IMR-90 (cell line): ENCODE results near the gene STAT3. TPM values are rescaled to one million over a fixed set of nuclear protein-coding genes. Genes with fewer than 3 reads are reported as not detected.

Experiments
- ATAC-seq: fragments of 200-7000 bp; cut with Tn5 transposase; 2 replicates; pipeline ENCODE4 v1.9.1; 2020; ENCODE audit warnings: low read depth, mild to moderate bottlenecking, moderate library complexity
- BruUV-seq: library from RNA; stranded (reverse); fragments of 400-500 nt; replicated peaks from 2 replicates; lab custom pipeline; 2021; lab: Mats Ljungman, UMichigan
- CTCF ChIA-PET: fragments of 300-600 bp; formaldehyde crosslinking; extraction: SDS; loops from one replicate; lab custom pipeline; 2021; ENCODE audit warnings: antibody characterized with exemption; lab: Yijun Ruan, JAX
- POLR2A ChIA-PET: fragments of 300-600 bp; sonication (Branson Sonifier 250); formaldehyde crosslinking; loops from one replicate; lab custom pipeline; 2022; ENCODE audit warnings: antibody characterized with exemption; ENCODE audit not compliant: unreplicated experiment; lab: Charles Lee
- DNase-seq: peaks from one replicate; pipeline ENCODE4 v3.0.0; 2013
- H2AFZ ChIP-seq: replicated peaks from 2 replicates; pipeline ENCODE3; 2013; ENCODE audit warnings: low read length, mild to moderate bottlenecking; ENCODE audit not compliant: poor library complexity
- H2AK5ac ChIP-seq: 2 replicates; pipeline ENCODE4 v1.6.1; 2013; ENCODE audit warnings: low read depth, low read length, inconsistent platforms
- H2AK9ac ChIP-seq: replicated peaks from 2 replicates; pipeline ENCODE3; 2013; ENCODE audit warnings: mild to moderate bottlenecking, low read depth, low read length, moderate library complexity; ENCODE audit not compliant: poor library complexity
- H2BK120ac ChIP-seq: 2 replicates; pipeline ENCODE4 v1.6.1; 2013; ENCODE audit warnings: low read depth, low read length, inconsistent platforms
- H2BK15ac ChIP-seq: 3 replicates; pipeline ENCODE4 v1.6.1; 2013; ENCODE audit warnings: low read depth, low read length, inconsistent platforms
- H2BK20ac ChIP-seq: 2 replicates; pipeline ENCODE4 v1.6.1; 2013; ENCODE audit warnings: low read depth, mild to moderate bottlenecking, inconsistent platforms, low read length, moderate library complexity
- H2BK5ac ChIP-seq: 2 replicates; pipeline ENCODE4 v1.6.1; 2013; ENCODE audit warnings: mild to moderate bottlenecking, low read depth, low read length, inconsistent platforms; ENCODE audit not compliant: poor library complexity, severe bottlenecking
- H3K14ac ChIP-seq: replicated peaks from 2 replicates; pipeline ENCODE4 v1.6.1; 2013; ENCODE audit warnings: low read depth, low read length, inconsistent platforms
- H3K18ac ChIP-seq: 2 replicates; pipeline ENCODE4 v1.6.1; 2013; ENCODE audit warnings: low read depth, low read length, control low read depth
- H3K23ac ChIP-seq: 2 replicates; pipeline ENCODE4 v1.6.1; 2013; ENCODE audit warnings: low read depth, low read length, inconsistent platforms
- H3K27ac ChIP-seq: 2 replicates; pipeline ENCODE4 v1.5.1; 2013; ENCODE audit warnings: mild to moderate bottlenecking, control low read depth, low read length; ENCODE audit not compliant: insufficient read depth
- H3K27me3 ChIP-seq: 2 replicates; pipeline ENCODE4 v1.6.1; 2013; ENCODE audit warnings: low read length; ENCODE audit not compliant: control insufficient read depth, insufficient read depth
- H3K36me3 ChIP-seq: 2 replicates; pipeline ENCODE4 v1.6.1; 2013; ENCODE audit warnings: low read length, mixed read lengths; ENCODE audit not compliant: control insufficient read depth, insufficient read depth
- H3K4ac ChIP-seq: 2 replicates; pipeline ENCODE4 v1.6.1; 2013; ENCODE audit warnings: low read depth, low read length, inconsistent platforms
- H3K4me1 ChIP-seq: 2 replicates; pipeline ENCODE4 v1.6.1; 2013; ENCODE audit warnings: low read length, mixed read lengths; ENCODE audit not compliant: control insufficient read depth, insufficient read depth
- H3K4me2 ChIP-seq: 2 replicates; pipeline ENCODE4 v1.6.1; 2013; ENCODE audit warnings: low read depth, mild to moderate bottlenecking, control low read depth, low read length, moderate library complexity
- H3K4me3 ChIP-seq: 2 replicates; pipeline ENCODE4 v1.5.1; 2013; ENCODE audit warnings: low read depth, mild to moderate bottlenecking, control low read depth, low read length, moderate library complexity; ENCODE audit not compliant: insufficient read depth
- H3K56ac ChIP-seq: 2 replicates; pipeline ENCODE4 v1.6.1; 2013; ENCODE audit warnings: low read length, inconsistent platforms; ENCODE audit not compliant: insufficient read depth; ENCODE audit errors: extremely low read depth
- H3K79me1 ChIP-seq, 2 experiments: 2 replicates each; pipeline ENCODE4 v1.6.1; 2013; ENCODE audit warnings: low read length in 2 of 2, inconsistent platforms in 1 of 2, low read depth in 1 of 2
- H3K9ac ChIP-seq: 2 replicates; pipeline ENCODE4 v1.6.1; 2013; ENCODE audit warnings: low read depth, low read length, control low read depth
- H3K9me1 ChIP-seq: 2 replicates; pipeline ENCODE4 v1.6.1; 2013; ENCODE audit warnings: low read length, inconsistent platforms; ENCODE audit not compliant: insufficient read depth
- H3K9me3 ChIP-seq: 2 replicates; pipeline ENCODE4 v1.6.1; 2013; ENCODE audit warnings: low read length; ENCODE audit not compliant: control insufficient read depth, insufficient read depth
- H4K20me1 ChIP-seq: 2 replicates; pipeline ENCODE4 v1.6.1; 2013; ENCODE audit warnings: low read length, inconsistent platforms; ENCODE audit not compliant: insufficient read depth
- H4K5ac ChIP-seq: 2 replicates; pipeline ENCODE4 v1.6.1; 2013; ENCODE audit warnings: mild to moderate bottlenecking, low read depth, low read length, control low read depth
- H4K8ac ChIP-seq, 2 experiments: 2 replicates each; pipeline ENCODE4 v1.6.1; 2013; ENCODE audit warnings: low read depth in 2 of 2, low read length in 2 of 2, control low read depth in 1 of 2, inconsistent platforms in 1 of 2
- H4K91ac ChIP-seq: 2 replicates; pipeline ENCODE4 v1.6.1; 2013; ENCODE audit warnings: low read depth, low read length, inconsistent platforms; ENCODE audit not compliant: insufficient read depth
- BHLHE40 ChIP-seq: fragments of 150-350 bp; IDR thresholded peaks from 2 replicates; pipeline ENCODE4 v1.6.1; 2016; ENCODE audit warnings: mild to moderate bottlenecking, low read depth, low read length
- CEBPB ChIP-seq: IDR thresholded peaks from 2 replicates; pipeline ENCODE4 v1.6.1; 2012; ENCODE audit warnings: low read depth, low read length, improper control_type of control experiment
- CHD1 ChIP-seq: IDR thresholded peaks from 2 replicates; pipeline ENCODE4 v1.6.1; 2012; ENCODE audit warnings: low read depth, low read length, improper control_type of control experiment
- FOS ChIP-seq: fragments of 150-350 bp; IDR thresholded peaks from 2 replicates; pipeline ENCODE4 v1.6.1; 2016; ENCODE audit warnings: low read depth, low read length
- MAZ ChIP-seq: IDR thresholded peaks from 2 replicates; pipeline ENCODE4 v1.6.1; 2012; ENCODE audit warnings: low read depth, mild to moderate bottlenecking, low read length, improper control_type of control experiment, moderate library complexity, borderline replicate concordance
- MXI1 ChIP-seq: IDR thresholded peaks from 2 replicates; pipeline ENCODE4 v1.6.1; 2012; ENCODE audit warnings: low read depth, mild to moderate bottlenecking, low read length, moderate library complexity, borderline replicate concordance
- NFE2L2 ChIP-seq: fragments of 150-350 bp; IDR thresholded peaks from 2 replicates; pipeline ENCODE4 v1.6.1; 2016; ENCODE audit warnings: low read depth, mild to moderate bottlenecking, low read length
- POLR2A ChIP-seq: IDR thresholded peaks from 2 replicates; pipeline ENCODE4 v1.6.1; 2012; ENCODE audit warnings: mild to moderate bottlenecking, low read depth, low read length
- RAD21 ChIP-seq: IDR thresholded peaks from 2 replicates; pipeline ENCODE4 v1.6.1; 2012; ENCODE audit warnings: low read length, improper control_type of control experiment
- RCOR1 ChIP-seq: IDR thresholded peaks from 2 replicates; pipeline ENCODE4 v1.6.1; 2012; ENCODE audit warnings: mild to moderate bottlenecking, low read length, improper control_type of control experiment; ENCODE audit not compliant: insufficient replicate concordance
- RFX5 ChIP-seq: IDR thresholded peaks from 2 replicates; pipeline ENCODE4 v1.8.0; 2012; ENCODE audit warnings: low read depth, mild to moderate bottlenecking, low read length, moderate library complexity
- SMC3 ChIP-seq: fragments of 150-350 bp; IDR thresholded peaks from 2 replicates; pipeline ENCODE4 v1.6.1; 2016; ENCODE audit warnings: low read depth, mild to moderate bottlenecking, antibody characterized with exemption, low read length, moderate library complexity
- WGBS, 2 experiments: methylation state at CpG; one replicate each; pipeline versions ENCODE4 v1.1.5 to v1.1.7; 2013; ENCODE audit warnings: missing lambda C conversion rate in 2 of 2; ENCODE audit not compliant: insufficient read length in 1 of 2; ENCODE audit errors: extremely low coverage in 2 of 2; 5-methylcytosine and 5-hydroxymethylcytosine counted together
- dilution Hi-C: fragments of 300-500 bp; cut with HindIII; formaldehyde crosslinking; loops from one replicate; pipeline ENCODE4 v1.14.3; 2018; ENCODE audit warnings: low sequenced_read_pairs; ENCODE audit not compliant: unreplicated experiment
- in situ Hi-C: fragments of 300-500 bp; cut with MboI; formaldehyde crosslinking; loops from 3 replicates; pipeline ENCODE4 v1.14.3; 2019; ENCODE audit warnings: low sequenced_read_pairs, inconsistent platforms, mixed read lengths
- intact Hi-C: fragments of 100-400 bp; cut with micrococcal nuclease; formaldehyde crosslinking; loops from 2 replicates; pipeline ENCODE4 v1.10.0; 2022
- polyA plus RNA-seq, 3 experiments: library from polyadenylated mRNA; depleted of rRNA; stranded (reverse); fragments of >200 nt; gene quantifications; 2 replicates each; pipeline ENCODE4 v1.2.3, GENCODE V29; 2012; ENCODE audit warnings: low replicate concordance in 1 of 3
- total RNA-seq: library from RNA; depleted of rRNA; stranded (reverse); fragments of >200 nt; gene quantifications from 2 replicates; pipeline ENCODE4 v1.2.3, GENCODE V29; 2012
- TF ChIP-seq, protein P1 (sequence below): fragments of 150-350 bp; IDR thresholded peaks from 2 replicates; pipeline ENCODE4 v1.6.1; 2017; ENCODE audit warnings: mild to moderate bottlenecking, antibody characterized with exemption, low read length, low read depth
- TF ChIP-seq, protein P2 (sequence below): conservative IDR thresholded peaks from 2 replicates; pipeline ENCODE4 v1.5.1; 2012; ENCODE audit warnings: mild to moderate bottlenecking, low read depth, low read length, improper control_type of control experiment
- TF ChIP-seq, protein P3 (sequence below): fragments of 150-350 bp; IDR thresholded peaks from 2 replicates; pipeline ENCODE4 v1.6.1; 2016; ENCODE audit warnings: low read depth, mild to moderate bottlenecking, low read length, moderate library complexity, borderline replicate concordance

The STAT3 gene
- total and polyA plus RNA-seq, 2 of the 4 experiments (the other 2 are of a cell fraction) = 47.2 to 66.3 TPM

DNA sequence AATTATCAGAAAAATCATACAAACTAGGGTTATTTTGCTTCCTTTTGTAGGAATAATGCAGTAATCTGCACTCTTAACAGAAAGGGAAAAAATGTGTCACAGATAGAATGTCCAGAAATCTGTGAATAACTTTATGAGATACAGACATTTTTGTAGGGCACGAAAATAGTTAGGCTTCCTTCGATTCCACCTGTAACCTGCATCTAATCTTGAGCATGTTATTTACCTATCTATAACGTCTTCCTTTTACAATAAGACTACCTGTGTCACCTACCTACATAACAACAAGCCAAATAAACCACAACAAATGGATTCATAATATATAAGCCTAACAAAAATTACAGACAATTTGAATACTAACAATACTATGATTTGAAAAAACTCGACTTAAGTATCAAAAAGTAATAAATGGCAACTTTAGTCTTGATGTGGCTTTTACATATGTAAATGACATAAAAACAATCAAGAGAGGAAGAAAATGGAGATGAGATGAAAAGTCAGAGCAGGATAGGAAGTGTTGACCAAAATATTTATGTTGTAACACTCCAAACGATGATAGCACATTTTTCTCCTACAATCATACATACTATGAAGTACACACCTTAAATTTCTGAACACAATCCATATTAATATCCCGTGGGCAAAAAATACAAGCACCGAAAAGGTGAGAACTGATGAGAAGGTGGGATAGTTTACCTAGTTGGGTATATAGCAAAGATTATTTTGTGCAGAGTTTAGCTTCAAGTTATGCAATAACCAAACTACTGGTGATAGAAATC lies 114.6 kb downstream of the STAT3 start:
- no peak overlapping the region for H4K8ac ChIP-seq
- no peak for DNase-seq
- ChIA-PET POLR2A (no interaction called here), CTCF (interaction anchor here (0.6 kb wide), 1 partner anchor 430 kb away, joined by 3 read pairs; no protein-coding TSS in a partner anchor)
- H3K79me1 ChIP-seq = peaks cover 9 to 63% of the 10 kb centered on the region in 2 experiments; a peak in 3 of 4 replicates
- H2BK15ac ChIP-seq = no peak overlapping the region
- H2BK5ac ChIP-seq = no peak overlapping the region
- H3K9me3 ChIP-seq = no peaks in the 10 kb centered on the region
- H3K56ac ChIP-seq = no peak overlapping the region
- dilution Hi-C loops = no loop called here
- intact Hi-C loops = no loop called here
- in situ Hi-C loops = no loop called here
- H3K4me2 ChIP-seq = peak overlapping the region; percentile 36; the same call in 1 of the 2 replicates
- H3K27ac ChIP-seq = no peak overlapping the region
- no peak overlapping the region for H3K9ac ChIP-seq
- BruUV-seq = no TSS peak
- no peak overlapping the region for H3K4ac ChIP-seq
- H3K9me1 ChIP-seq = peaks cover 11% of the 10 kb centered on the region
- no peaks in the 10 kb centered on the region for H3K36me3 ChIP-seq
- peaks cover 36% of the 10 kb centered on the region for H4K20me1 ChIP-seq
- no peak overlapping the region for H4K91ac ChIP-seq
- no peak for ATAC-seq
- no peak overlapping the region for H2AFZ ChIP-seq
- H3K4me1 ChIP-seq = peaks cover 10% of the 10 kb centered on the region
- H2BK20ac ChIP-seq = no peak overlapping the region
- no peak overlapping the region for H3K18ac ChIP-seq
- H3K4me3 ChIP-seq = no peak overlapping the region
- no peak overlapping the region for H2AK5ac ChIP-seq
- no peak overlapping the region for H4K5ac ChIP-seq
- H3K27me3 ChIP-seq = no peaks in the 10 kb centered on the region
- no peak overlapping the region for H2BK120ac ChIP-seq
- H3K23ac ChIP-seq = no peak overlapping the region
- H2AK9ac ChIP-seq = no peak overlapping the region
- no peak overlapping the region for H3K14ac ChIP-seq
- WGBS, 2 experiments = no CpG with 5 or more reads among the region's 7 CpGs
- TF ChIP-seq RAD21 = no peak
- TF ChIP-seq MXI1 = no peak
- no peak for TF ChIP-seq MAZ
- no peak for TF ChIP-seq FOS
- no peak for TF ChIP-seq POLR2A
- no peak for TF ChIP-seq CEBPB
- TF ChIP-seq RCOR1 = no peak
- TF ChIP-seq, protein P1, sequence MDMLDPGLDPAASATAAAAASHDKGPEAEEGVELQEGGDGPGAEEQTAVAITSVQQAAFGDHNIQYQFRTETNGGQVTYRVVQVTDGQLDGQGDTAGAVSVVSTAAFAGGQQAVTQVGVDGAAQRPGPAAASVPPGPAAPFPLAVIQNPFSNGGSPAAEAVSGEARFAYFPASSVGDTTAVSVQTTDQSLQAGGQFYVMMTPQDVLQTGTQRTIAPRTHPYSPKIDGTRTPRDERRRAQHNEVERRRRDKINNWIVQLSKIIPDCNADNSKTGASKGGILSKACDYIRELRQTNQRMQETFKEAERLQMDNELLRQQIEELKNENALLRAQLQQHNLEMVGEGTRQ = no peak
- no peak for TF ChIP-seq CHD1
- TF ChIP-seq BHLHE40 = no peak
- TF ChIP-seq, protein P2, sequence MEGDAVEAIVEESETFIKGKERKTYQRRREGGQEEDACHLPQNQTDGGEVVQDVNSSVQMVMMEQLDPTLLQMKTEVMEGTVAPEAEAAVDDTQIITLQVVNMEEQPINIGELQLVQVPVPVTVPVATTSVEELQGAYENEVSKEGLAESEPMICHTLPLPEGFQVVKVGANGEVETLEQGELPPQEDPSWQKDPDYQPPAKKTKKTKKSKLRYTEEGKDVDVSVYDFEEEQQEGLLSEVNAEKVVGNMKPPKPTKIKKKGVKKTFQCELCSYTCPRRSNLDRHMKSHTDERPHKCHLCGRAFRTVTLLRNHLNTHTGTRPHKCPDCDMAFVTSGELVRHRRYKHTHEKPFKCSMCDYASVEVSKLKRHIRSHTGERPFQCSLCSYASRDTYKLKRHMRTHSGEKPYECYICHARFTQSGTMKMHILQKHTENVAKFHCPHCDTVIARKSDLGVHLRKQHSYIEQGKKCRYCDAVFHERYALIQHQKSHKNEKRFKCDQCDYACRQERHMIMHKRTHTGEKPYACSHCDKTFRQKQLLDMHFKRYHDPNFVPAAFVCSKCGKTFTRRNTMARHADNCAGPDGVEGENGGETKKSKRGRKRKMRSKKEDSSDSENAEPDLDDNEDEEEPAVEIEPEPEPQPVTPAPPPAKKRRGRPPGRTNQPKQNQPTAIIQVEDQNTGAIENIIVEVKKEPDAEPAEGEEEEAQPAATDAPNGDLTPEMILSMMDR = no peak
- TF ChIP-seq RFX5 = no peak
- no peak for TF ChIP-seq NFE2L2
- no peak for TF ChIP-seq SMC3
- TF ChIP-seq, protein P3, sequence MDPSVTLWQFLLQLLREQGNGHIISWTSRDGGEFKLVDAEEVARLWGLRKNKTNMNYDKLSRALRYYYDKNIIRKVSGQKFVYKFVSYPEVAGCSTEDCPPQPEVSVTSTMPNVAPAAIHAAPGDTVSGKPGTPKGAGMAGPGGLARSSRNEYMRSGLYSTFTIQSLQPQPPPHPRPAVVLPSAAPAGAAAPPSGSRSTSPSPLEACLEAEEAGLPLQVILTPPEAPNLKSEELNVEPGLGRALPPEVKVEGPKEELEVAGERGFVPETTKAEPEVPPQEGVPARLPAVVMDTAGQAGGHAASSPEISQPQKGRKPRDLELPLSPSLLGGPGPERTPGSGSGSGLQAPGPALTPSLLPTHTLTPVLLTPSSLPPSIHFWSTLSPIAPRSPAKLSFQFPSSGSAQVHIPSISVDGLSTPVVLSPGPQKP = no peak
